Measurements from ENCODE around the gene ZNF556.

Gene ZNF556

DNA sequence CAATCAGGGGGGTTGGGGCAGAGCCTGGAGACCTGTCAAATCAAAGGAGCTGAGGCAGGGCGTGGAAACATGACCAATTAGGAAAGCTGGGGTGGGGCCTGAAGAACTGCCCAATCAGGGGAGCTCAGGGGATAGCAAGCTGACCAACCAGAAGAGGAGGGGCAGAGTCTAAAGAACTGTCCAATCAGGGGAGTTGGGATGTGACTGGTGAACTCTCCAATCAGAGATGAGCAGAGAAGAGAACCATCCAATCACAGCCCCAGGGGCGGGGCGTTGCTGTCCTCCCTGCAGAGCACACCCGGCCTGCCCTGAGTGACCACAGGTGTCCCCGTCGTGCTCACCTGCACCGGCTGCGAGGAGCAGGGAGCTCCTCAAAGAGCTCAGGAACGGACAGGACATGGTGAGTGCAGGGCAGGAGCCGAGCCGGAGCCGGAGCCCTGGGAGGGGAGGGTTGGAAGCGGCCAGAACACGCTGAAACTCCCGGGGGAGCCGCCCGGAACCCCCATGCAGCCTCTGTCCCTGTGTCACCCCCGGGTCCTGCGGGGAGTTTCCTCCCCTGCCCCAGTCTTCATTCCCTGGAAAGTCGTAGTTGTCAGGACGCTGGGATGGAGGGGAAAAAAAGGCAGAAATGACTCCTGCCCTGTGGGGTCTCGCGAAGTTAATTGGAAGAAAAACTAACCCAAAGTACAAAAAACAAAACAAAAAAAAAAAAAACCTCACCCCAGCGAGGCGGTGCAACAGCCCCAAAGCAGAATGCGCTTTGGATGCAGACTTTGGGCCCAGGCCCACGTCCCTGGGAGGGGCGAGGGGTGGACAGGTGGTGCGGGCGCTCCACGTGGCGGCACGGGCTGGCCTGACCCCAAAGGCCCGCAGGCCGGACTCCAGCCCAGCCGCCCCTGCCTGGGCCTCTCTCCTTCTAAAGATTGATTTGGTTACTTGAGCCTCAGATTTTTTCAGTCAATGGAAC lies at the start of gene ZNF556:
Gene ZNF556, plus strand, starts transcription at position 311 of the 967 bp plus-strand sequence. Its CDS starts 87 bp downstream, at position 398.
- in situ Hi-C loops (cut with MboI; ENCODE audit: low sequenced_read_pairs), result no loop called here

DNA sequence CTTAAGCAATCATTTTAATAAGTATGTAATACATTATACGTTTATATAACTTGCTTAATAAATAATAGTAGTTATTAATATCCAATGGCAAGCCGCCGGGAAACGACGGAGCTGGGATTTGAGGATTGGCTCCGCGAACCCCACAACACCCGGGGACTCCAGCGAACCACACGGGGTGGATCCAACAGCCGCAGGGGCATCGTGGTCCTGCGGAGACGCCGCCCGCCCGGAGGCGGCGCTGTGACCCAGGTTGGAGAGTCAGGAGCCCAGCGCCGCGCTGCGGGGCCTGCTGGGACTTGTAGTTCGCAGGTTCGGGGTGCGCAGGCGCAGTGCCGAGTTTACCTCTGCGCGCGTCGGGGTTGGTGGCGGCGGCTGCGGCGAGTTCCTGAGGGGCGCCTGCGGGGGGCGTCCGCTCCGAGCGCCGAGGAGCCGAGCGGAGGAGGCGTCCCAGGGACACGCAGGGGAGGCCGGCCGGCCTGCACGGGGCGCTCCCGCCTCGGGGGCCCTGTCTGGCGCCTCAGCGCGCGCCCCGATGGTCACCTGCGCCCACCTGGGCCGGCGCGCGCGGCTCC lies 47.5 kb upstream of the ZNF556 start, which contains the start of gene ZNF554:
Gene ZNF554, plus strand, starts transcription at position 329 of the 572 bp plus-strand sequence. Its CDS starts 204 bp downstream, at position 533.
- in situ Hi-C loops (cut with MboI; ENCODE audit: low sequenced_read_pairs), result no loop called here

DNA sequence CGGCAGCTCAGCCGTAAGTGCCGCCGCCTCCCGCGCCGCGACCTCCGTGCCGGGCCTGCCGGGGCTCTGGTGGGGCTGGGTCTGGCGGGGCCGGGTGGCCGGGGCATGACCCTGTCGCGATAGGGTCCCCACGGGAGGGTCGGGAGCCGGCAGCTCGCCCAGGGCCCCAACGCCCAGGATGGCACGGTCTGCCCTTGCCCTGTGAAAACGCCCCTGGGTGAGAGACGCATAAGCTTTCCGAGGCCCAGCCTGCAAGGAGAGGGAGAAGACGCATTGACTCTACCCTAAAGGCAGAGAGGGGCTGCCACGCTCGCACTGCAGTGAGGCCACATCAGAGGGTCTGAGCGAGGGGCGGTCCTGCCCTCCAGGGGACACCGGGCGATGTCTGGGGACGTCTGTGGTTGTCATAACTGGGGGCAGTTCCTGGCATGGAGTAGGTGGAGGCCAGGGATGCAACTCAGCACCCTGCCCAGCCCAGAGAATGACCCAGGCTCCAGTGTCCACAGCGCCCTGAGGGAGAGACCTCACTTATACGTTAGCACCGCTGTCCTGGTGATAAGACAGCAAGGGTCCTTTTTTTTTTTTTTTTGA lies 46.9 kb upstream of the ZNF556 start:
- in situ Hi-C loops (cut with MboI; ENCODE audit: low sequenced_read_pairs), result no loop called here

DNA sequence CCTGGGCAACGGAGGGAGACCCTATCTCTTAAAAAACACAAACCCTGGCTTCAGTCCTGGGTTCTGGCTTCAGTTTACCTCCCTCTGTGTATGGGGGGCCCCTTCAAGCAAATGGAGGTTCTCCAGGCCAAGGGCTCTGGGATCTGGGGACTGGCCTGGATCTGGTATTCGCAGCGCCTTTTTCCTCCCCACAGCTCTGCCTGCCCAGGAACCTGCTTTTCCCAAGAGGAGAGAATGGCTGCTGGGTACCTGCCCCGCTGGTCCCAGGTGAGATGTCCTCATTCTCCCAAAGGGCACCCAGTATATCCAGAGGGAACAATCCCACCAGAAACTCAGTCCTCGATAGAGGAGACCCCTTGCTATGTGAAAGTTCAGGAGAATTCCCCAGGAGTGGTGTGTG lies 44.3 kb upstream of the ZNF556 start:
- in situ Hi-C loops (cut with MboI; ENCODE audit: low sequenced_read_pairs), result no loop called here

GRCh38 chr19:2823646-2824045 lies 43.5 kb upstream of the ZNF556 start:
- in situ Hi-C loops (cut with MboI; ENCODE audit: low sequenced_read_pairs), result no loop called here

DNA sequence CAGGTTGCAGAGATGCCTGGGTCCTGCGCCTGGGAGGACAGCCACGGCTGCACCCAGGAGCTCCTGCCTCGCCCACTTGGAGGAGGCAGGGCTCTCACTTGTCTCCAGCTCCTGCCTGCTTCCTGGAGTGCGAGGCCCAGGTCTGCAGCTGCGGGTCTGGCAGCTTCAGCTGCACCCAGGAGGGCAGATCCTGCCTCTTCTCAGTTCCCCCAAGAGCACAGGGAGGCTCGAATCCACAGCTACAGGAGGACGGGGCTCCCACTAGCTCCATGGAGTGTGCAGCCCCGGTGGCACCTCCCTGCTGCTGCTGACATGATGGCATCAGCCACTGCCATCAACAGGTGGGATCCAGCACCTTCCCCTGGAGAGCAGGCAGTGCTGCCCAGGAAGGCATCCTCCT lies 43.0 kb upstream of the ZNF556 start:
- in situ Hi-C loops (cut with MboI; ENCODE audit: low sequenced_read_pairs), result no loop called here

GRCh38 chr19:2827022-2827421 lies 40.1 kb upstream of the ZNF556 start:
- in situ Hi-C loops (cut with MboI; ENCODE audit: low sequenced_read_pairs), result loop anchor here (25.0 kb wide), 1 partner anchor 110 kb away; the partner anchor contains the start of gene ZNF77

DNA sequence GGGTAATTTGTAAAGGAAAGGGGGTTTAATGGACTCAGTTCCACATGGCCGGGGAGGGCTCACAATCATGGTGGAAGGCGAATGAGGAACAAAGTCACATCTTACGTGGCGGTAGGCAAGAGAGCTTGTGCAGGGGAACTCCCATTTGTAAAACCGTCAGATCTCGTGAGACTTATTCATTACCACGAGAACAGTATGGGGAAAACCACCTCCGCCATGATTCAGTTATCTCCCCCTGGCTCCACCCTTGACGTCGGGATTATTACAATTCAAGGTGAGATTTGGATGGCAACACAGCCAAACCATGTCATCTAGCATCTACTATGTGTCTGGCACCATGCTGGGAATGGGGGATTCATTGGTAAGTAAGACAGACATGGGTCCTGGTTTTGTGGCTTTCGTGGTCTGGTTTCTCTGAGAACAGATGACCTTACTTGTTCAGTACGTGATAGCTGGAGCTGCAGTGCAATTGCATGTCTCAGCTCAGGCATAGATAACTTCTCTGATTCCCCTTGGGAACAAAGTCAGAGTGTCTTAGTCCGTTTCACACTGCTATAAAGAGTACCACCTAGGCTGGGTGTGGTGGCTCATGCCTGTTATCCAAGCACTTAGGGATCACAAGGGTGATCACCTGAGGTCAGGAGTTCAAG lies 39.2 kb upstream of the ZNF556 start:
- in situ Hi-C loops (cut with MboI; ENCODE audit: low sequenced_read_pairs), result loop anchor here (25.0 kb wide), 1 partner anchor 109 kb away; the partner anchor contains the start of gene ZNF77

DNA sequence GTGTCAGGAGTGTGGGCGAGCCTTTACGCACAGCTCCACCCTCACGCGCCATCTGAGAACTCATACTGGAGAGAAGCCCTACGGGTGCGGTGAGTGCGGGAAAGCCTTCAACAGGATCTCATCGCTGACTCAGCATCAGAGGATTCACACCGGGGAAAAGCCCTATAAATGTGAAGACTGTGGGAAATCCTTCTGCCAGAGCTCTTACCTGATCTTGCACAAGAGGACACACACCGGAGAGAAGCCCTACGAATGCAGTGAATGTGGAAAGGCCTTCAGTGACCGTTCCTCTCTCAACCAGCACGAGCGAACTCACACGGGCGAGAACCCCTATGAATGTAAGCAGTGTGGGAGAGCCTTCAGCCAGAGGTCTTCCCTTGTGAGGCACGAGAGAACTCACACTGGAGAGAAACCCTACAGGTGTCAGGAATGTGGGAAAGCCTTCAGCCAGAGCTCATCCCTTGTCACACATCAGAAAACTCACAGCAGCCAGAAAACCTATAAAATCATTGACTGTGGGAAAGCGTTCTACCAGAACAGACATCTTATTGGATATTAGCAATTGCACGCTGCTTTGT lies 32.8 kb upstream of the ZNF556 start:
- in situ Hi-C loops (cut with MboI; ENCODE audit: low sequenced_read_pairs), result loop anchor here (25.0 kb wide), 1 partner anchor 103 kb away; the partner anchor contains the start of gene ZNF77

GRCh38 chr19:2837430-2837829 lies 29.7 kb upstream of the ZNF556 start:
- in situ Hi-C loops (cut with MboI; ENCODE audit: low sequenced_read_pairs), result loop anchor here (25.0 kb wide), 1 partner anchor 100 kb away; the partner anchor contains the start of gene ZNF77

DNA sequence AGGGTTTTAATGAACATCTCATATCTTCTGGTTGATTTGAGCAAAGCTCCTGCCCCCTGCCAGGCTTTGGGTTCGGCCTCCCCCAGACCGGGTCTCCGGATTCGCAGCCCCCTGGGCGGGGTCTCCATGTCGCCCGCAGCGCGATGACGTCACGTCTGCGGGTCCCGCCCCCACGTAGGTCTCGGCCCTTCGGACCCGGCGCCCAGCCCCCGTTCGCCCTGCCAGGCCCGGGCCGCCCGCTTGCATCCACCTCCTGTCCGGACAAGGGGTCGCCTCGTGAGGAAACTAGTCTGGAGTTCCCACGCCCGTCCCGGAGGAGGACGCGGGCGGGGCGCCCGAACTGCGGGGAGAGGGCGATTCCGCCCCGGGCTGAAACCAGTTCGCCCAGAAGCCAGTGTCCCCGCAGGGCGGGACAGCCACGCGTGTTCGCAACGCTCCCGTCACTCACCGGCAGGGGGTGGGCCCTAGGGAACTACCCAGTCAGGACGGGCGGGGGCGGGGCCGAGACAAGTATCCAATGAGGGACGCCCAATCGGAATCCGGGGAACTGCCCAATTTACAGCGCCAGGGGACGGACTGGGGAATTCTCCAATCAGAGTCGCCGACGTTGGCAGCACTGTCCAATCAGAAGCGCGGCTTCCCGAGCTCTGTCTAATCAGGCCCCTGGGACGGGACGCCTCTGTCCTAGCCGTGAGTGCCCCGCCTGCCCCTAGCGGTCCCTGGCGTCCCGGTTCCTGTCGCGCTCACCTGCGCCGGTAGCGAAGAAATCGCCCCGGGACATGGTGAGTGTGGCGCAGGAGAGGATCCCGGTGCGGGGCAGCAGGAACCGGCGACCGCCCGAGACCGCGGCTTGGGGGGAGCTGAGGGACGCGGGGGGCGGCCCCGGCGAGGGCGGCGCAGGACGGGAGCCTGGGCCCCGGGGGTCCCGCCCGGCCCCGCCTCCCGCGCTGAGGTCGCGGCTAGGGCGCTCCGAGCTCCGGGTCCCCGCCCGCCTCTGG lies 26.0 kb upstream of the ZNF556 start, which contains the start of gene ZNF555:
Gene ZNF555, plus strand, starts transcription at position 682 of the 998 bp plus-strand sequence. Its CDS starts 98 bp downstream, at position 780.
- in situ Hi-C loops (cut with MboI; ENCODE audit: low sequenced_read_pairs), result loop anchor here (25.0 kb wide), 1 partner anchor 96 kb away; the partner anchor contains the start of gene ZNF77

GRCh38 chr19:2841855-2842574 lies 25.1 kb upstream of the ZNF556 start:
- in situ Hi-C loops (cut with MboI; ENCODE audit: low sequenced_read_pairs), result loop anchor here (25.0 kb wide), 1 partner anchor 95 kb away; the partner anchor contains the start of gene ZNF77

- in situ Hi-C loops (cut with MboI; ENCODE audit: low sequenced_read_pairs), result loop anchor here (25.0 kb wide), 1 partner anchor 92 kb away; the partner anchor contains the start of gene ZNF77
These were observed 22.0 kb upstream of the ZNF556 start for GRCh38 chr19:2845107-2845506.

DNA sequence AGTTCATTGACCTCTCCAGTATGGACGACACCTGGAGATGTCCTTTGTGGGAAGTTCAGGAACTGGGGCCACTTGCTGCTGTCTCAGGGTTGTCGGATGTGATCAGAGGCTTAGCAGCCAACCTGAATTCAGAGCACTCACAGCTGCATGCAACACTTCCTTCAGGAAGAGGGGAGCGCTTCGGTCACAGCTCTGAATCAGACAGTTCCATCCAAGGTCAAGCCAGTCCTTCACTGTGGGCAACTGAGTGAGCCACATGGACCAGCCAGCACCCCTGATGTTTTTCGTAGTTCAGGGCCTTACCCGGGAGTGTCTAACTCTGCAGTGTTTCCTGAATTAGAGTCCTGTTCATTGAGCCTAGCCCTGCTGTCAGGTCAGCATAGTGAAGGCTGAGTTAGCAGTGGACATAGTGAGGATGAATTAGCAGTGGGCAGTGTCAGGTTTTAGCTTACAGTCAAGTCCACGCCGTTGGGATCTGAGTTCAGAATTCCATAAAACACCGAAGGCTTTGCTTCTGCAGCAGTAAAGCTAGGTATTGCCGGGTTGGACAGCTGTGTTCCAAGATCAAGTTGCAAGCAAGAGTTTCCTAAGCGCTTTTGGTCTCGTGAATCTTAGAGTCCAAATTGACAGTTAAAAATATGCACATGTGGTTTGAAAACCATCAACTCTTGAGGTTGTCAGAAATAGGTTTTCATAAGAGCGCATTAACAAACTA lies 20.8 kb upstream of the ZNF556 start:
- in situ Hi-C loops (cut with MboI; ENCODE audit: low sequenced_read_pairs), result loop anchor here (25.0 kb wide), 1 partner anchor 91 kb away; the partner anchor contains the start of gene ZNF77

DNA sequence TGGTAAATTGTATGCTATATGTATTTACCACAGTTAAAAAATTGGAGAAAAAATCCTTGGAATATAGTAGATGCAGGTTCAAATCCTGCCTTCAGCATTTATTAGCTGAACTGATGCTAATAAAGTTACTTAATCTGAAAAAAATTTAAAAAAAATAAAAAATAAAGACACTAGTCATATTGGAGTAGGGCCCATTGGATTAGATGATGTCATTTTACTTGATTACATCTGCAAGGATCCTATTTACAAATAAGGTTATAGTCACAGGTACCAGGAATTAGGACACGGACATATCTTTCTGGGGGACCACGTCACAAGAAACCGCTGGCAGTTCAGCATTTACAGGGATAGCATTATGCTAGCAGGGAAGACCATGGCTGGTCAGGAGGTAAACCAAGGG lies 19.6 kb upstream of the ZNF556 start:
- in situ Hi-C loops (cut with MboI; ENCODE audit: low sequenced_read_pairs), result loop anchor here (25.0 kb wide), 1 partner anchor 90 kb away; the partner anchor contains the start of gene ZNF77

- in situ Hi-C loops (cut with MboI; ENCODE audit: low sequenced_read_pairs), result loop anchor here (25.0 kb wide), 1 partner anchor 89 kb away; the partner anchor contains the start of gene ZNF77
These were observed 18.5 kb upstream of the ZNF556 start for GRCh38 chr19:2848616-2849015.

DNA sequence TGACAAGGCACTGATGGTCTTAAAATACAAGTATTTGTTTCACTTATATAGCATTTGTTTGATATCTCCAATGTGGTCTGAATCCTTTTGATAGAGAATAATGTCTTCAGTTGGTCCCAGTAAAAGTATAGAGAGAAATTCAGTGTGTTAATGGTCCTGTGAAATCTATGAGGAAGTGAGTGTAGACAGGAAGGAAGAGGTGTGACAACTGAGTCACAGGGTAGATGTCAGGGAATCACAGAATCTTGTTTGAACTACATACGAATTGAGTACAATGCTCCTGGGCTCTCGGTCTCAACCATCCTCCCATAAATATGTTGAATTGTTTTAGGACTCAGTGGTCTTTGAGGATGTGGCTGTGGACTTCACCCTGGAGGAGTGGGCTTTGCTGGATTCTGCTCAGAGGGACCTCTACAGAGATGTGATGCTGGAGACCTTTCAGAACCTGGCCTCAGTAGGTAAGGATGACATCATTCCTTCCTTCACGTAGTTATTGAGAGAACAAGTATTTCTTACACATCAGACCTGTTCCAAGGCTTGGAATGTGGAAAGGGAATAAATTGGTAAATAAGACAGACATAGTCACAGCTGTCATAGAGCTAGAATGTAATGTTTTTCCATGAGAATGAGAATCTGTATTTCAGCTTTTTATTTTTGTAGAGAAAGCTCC lies 16.7 kb upstream of the ZNF556 start:
- in situ Hi-C loops (cut with MboI; ENCODE audit: low sequenced_read_pairs), result no loop called here
